GM19463 (cell line): Measurements from ENCODE around the gene STRIP2.
"Not testable (repeated sequence)": the region's sequence is repeated elsewhere in the genome, so short reads cannot be mapped to it uniquely, and the experiment has no call there.

Experiments
- ATAC-seq: cut with Tn5 transposase; IDR thresholded peaks from one replicate; pipeline ENCODE4 v1.9.1; 2021; ENCODE audit warnings: mild to moderate bottlenecking, moderate library complexity; ENCODE audit not compliant: unreplicated experiment

STRIP2 gene

GRCh38 chr7:129453510-129454248, 19.4 kb downstream of the STRIP2 start:
- no peak for ATAC-seq

GRCh38 chr7:129454249-129454551, 20.0 kb downstream of the STRIP2 start:
- no peak for ATAC-seq

GRCh38 chr7:129456421-129456820, 22.2 kb downstream of the STRIP2 start:
- no peak for ATAC-seq

- no peak for ATAC-seq
Observed at GRCh38 chr7:129457101-129457500, 22.9 kb downstream of the STRIP2 start.

GRCh38 chr7:129458171-129458570, 23.9 kb downstream of the STRIP2 start:
- no peak for ATAC-seq

- ATAC-seq, result no peak
Observed at GRCh38 chr7:129461809-129462208, 27.6 kb downstream of the STRIP2 start.

GRCh38 chr7:129462420-129462819, 28.2 kb downstream of the STRIP2 start:
- ATAC-seq, result no peak

GRCh38 chr7:129464194-129464593, 30.0 kb downstream of the STRIP2 start:
- no peak for ATAC-seq

- no peak for ATAC-seq
Observed at GRCh38 chr7:129465080-129465479, 30.8 kb downstream of the STRIP2 start.

GRCh38 chr7:129466796-129467195, 32.6 kb downstream of the STRIP2 start:
- no peak for ATAC-seq

GRCh38 chr7:129468087-129468486, 33.9 kb downstream of the STRIP2 start:
- ATAC-seq, result no peak

GRCh38 chr7:129468547-129468946, 34.3 kb downstream of the STRIP2 start:
- ATAC-seq, result no peak

GRCh38 chr7:129469930-129470329, 35.7 kb downstream of the STRIP2 start:
- no peak for ATAC-seq

GRCh38 chr7:129470411-129470810, 36.2 kb downstream of the STRIP2 start:
- ATAC-seq, result no peak

GRCh38 chr7:129471402-129471827, 37.2 kb downstream of the STRIP2 start:
- no peak for ATAC-seq

GRCh38 chr7:129475931-129476330, 41.7 kb downstream of the STRIP2 start:
- not testable (repeated sequence) for ATAC-seq

- not testable (repeated sequence) for ATAC-seq
Observed at GRCh38 chr7:129476398-129476797, 42.2 kb downstream of the STRIP2 start.

- no peak for ATAC-seq
Observed at GRCh38 chr7:129479831-129480230, 45.6 kb downstream of the STRIP2 start.

GRCh38 chr7:129480674-129481363, 46.6 kb downstream of the STRIP2 start:
- ATAC-seq, result no peak

- ATAC-seq, result not testable (repeated sequence)
Observed at GRCh38 chr7:129481376-129481775, 47.1 kb downstream of the STRIP2 start.

GRCh38 chr7:129482781-129483180, 48.5 kb downstream of the STRIP2 start:
- ATAC-seq, result no peak

GRCh38 chr7:129489491-129489890, 55.3 kb downstream of the STRIP2 start:
- ATAC-seq, result no peak

- no peak for ATAC-seq
Observed at GRCh38 chr7:129492391-129492790, 58.2 kb downstream of the STRIP2 start.
